Vagina (tissue), 2 donors: ENCODE results near the gene CST11.

ENCODE experiments used
- POLR2A ChIP-seq, 2 donors: fragments of 450-650 bp; IDR thresholded peaks; one replicate each; pipeline ENCODE4 v1.6.1; 2017; ENCODE audit warnings: antibody characterized with exemption in 2 of 2, mild to moderate bottlenecking in 2 of 2, moderate library complexity in 2 of 2
- POLR2AphosphoS5 ChIP-seq, 2 donors: sonication (generic); formaldehyde crosslinking; IDR thresholded peaks; one replicate each; pipeline ENCODE4 v1.9.0; 2017; ENCODE audit warnings: antibody characterized with exemption in 2 of 2, mild to moderate bottlenecking in 2 of 2, low read depth in 1 of 2; ENCODE audit not compliant: insufficient read depth in 1 of 2
- TF ChIP-seq, protein P1 (sequence below), 3 experiments: fragments of 450-650 bp in 2 of 3; fragments of 200-600 bp in 1 of 3; sonication (generic) in 1 of 3; IDR thresholded peaks; one replicate each; pipeline ENCODE4 v1.5.1; 2017 to 2019; ENCODE audit warnings: antibody characterized with exemption in 3 of 3, mild to moderate bottlenecking in 2 of 3, moderate library complexity in 2 of 3

GRCh38 chr20:23417861-23418260, 34.8 kb downstream of the CST11 start:
- TF ChIP-seq, protein P1, sequence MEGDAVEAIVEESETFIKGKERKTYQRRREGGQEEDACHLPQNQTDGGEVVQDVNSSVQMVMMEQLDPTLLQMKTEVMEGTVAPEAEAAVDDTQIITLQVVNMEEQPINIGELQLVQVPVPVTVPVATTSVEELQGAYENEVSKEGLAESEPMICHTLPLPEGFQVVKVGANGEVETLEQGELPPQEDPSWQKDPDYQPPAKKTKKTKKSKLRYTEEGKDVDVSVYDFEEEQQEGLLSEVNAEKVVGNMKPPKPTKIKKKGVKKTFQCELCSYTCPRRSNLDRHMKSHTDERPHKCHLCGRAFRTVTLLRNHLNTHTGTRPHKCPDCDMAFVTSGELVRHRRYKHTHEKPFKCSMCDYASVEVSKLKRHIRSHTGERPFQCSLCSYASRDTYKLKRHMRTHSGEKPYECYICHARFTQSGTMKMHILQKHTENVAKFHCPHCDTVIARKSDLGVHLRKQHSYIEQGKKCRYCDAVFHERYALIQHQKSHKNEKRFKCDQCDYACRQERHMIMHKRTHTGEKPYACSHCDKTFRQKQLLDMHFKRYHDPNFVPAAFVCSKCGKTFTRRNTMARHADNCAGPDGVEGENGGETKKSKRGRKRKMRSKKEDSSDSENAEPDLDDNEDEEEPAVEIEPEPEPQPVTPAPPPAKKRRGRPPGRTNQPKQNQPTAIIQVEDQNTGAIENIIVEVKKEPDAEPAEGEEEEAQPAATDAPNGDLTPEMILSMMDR (IDR thresholded peaks at IDR 0.05), result no peak
- TF ChIP-seq POLR2AphosphoS5 (IDR thresholded peaks at IDR 0.05; ENCODE audit: insufficient read depth in 1 of 2, low read depth in 1 of 2), result no peak
- no peak for TF ChIP-seq POLR2A (IDR thresholded peaks at IDR 0.05)
